Right forelimb (tissue), 1 donor: Measurements from ENCODE around the gene SH3RF1.
A peak's percentile ranks its signal among the peaks of the same experiment; 100 is the strongest.

Experiments used
- DNase-seq: peaks from one replicate; pipeline ENCODE4 v3.0.0-alpha.2; 2018

The SH3RF1 gene

GRCh38 chr4:169127314-169127713, 143.4 kb downstream of the SH3RF1 start:
- no peak for DNase-seq

GRCh38 chr4:169124661-169125060, 146.1 kb downstream of the SH3RF1 start:
- DNase-seq = no peak

GRCh38 chr4:169122422-169122821, 148.3 kb downstream of the SH3RF1 start:
- no peak for DNase-seq

- no peak for DNase-seq
Observed at GRCh38 chr4:169121861-169122382, 148.8 kb downstream of the SH3RF1 start.

GRCh38 chr4:169120624-169121023, 150.1 kb downstream of the SH3RF1 start:
- no peak for DNase-seq

- no peak for DNase-seq
Observed at GRCh38 chr4:169119536-169119935, 151.2 kb downstream of the SH3RF1 start.

- DNase-seq = no peak
Observed at GRCh38 chr4:169117591-169118081, 153.1 kb downstream of the SH3RF1 start.

- no peak for DNase-seq
Observed at GRCh38 chr4:169116270-169116901, 154.4 kb downstream of the SH3RF1 start.

GRCh38 chr4:169115897-169116254, 154.9 kb downstream of the SH3RF1 start:
- no peak for DNase-seq

- DNase-seq = no peak
Observed at GRCh38 chr4:169115144-169115896, 155.4 kb downstream of the SH3RF1 start.

- no peak for DNase-seq
Observed at GRCh38 chr4:169114341-169114974, 156.3 kb downstream of the SH3RF1 start.

GRCh38 chr4:169110633-169111032, 160.1 kb downstream of the SH3RF1 start:
- DNase-seq = no peak

GRCh38 chr4:169109035-169109675, 161.6 kb downstream of the SH3RF1 start:
- no peak for DNase-seq

- DNase-seq = no peak
Observed at GRCh38 chr4:169108303-169108702, 162.5 kb downstream of the SH3RF1 start.

GRCh38 chr4:169107528-169107927, 163.2 kb downstream of the SH3RF1 start:
- no peak for DNase-seq

GRCh38 chr4:169106696-169107229, 164.0 kb downstream of the SH3RF1 start:
- no peak for DNase-seq

GRCh38 chr4:169105620-169106019, 165.1 kb downstream of the SH3RF1 start:
- DNase-seq = no peak

GRCh38 chr4:169103966-169104412, 166.8 kb downstream of the SH3RF1 start:
- no peak for DNase-seq

- DNase-seq = no peak
Observed at GRCh38 chr4:169102026-169102425, 168.7 kb downstream of the SH3RF1 start.

GRCh38 chr4:169100670-169101101, 170.1 kb downstream of the SH3RF1 start:
- no peak for DNase-seq

- peak; percentile 72 for DNase-seq
Observed at GRCh38 chr4:169099771-169100180, 171.0 kb downstream of the SH3RF1 start.

GRCh38 chr4:169098969-169099690, 171.6 kb downstream of the SH3RF1 start:
- no peak for DNase-seq
